ENCODE measurements around the gene ADAM15. TPM values are rescaled to one million over a fixed set of nuclear protein-coding genes. Genes with fewer than 3 reads are reported as not detected.

ADAM15 gene
- total and polyA plus RNA-seq, 2 of the 8 experiments (the other 6 are each of a cell fraction or from before 2014, with no cell fraction given) = 32.9 to 37.6 TPM

- peak overlapping the region; percentile 92; the same call in 1 of the 2 replicates for H2BK5ac ChIP-seq (ENCODE audit: low read depth, low read length)
- H2BK15ac ChIP-seq (ENCODE audit: low read length) = no peak overlapping the region
- H4K91ac ChIP-seq (replicated peaks; ENCODE audit: insufficient read length, low read length) = peak overlapping the region; percentile 94
- H2BK120ac ChIP-seq (replicated peaks; ENCODE audit: low read depth, low read length) = no peak overlapping the region
- peaks cover 0 to 17% of the 10 kb centered on the region in 2 experiments for H4K20me1 ChIP-seq (replicated peaks in 1 of 2; ENCODE audit: control insufficient read depth in 1 of 2, insufficient read depth in 2 of 2, low read length in 2 of 2)
- peak overlapping the region; percentile 80; the same call in 1 of the 2 replicates for H2BK12ac ChIP-seq (ENCODE audit: low read depth, low read length)
- DNase-seq (ENCODE audit: low read depth in 1 of 2, low spot score in 2 of 2) (no peak), FAIRE-seq (no peak)
- H2AK5ac ChIP-seq (ENCODE audit: low read depth, low read length) = no peak overlapping the region
- ChIA-PET POLR2A (ENCODE audit: partially characterized antibody) (interaction anchor here (0.9 to 42.8 kb wide), 7 partner anchors 10 to 126 kb away, joined by 3 to 702 read pairs (median 4); partner anchors contain the start of genes CKS1B, FLAD1, LENEP and PBXIP1), CTCF (ENCODE audit: partially characterized antibody) (interaction anchor here (1.0 to 14.0 kb wide), 9 partner anchors 9 to 204 kb away, joined by 3 to 258 read pairs (median 4); partner anchors contain the start of genes EFNA4, FLAD1 and LENEP)
- H3K36me3 ChIP-seq (ENCODE audit: control insufficient read depth in 2 of 4, insufficient read depth in 4 of 4, low read length in 3 of 4) = peaks cover 0 to 2% (median 0%) of the 10 kb centered on the region in 4 experiments; a peak in 2 of 8 replicates
- H4K5ac ChIP-seq (ENCODE audit: insufficient read length, low read depth, low read length) = peak overlapping the region; percentile 83
- H3K56ac ChIP-seq (replicated peaks; ENCODE audit: insufficient read length, low read depth, low read length) = peak overlapping the region; percentile 62
- no peaks in the 10 kb centered on the region for H3K9me3 ChIP-seq (ENCODE audit: insufficient read depth in 2 of 2, low read depth in 1 of 2, low read length in 1 of 2)
- H3K18ac ChIP-seq (ENCODE audit: extremely low read depth, low read length) = peak overlapping the region; percentile 93
- peak overlapping the region; percentile 87 to 99 (median 90) for H3K4me3 ChIP-seq (ENCODE audit: extremely low read depth in 1 of 4, insufficient read depth in 2 of 4, low read depth in 3 of 4, low read length in 4 of 4)
- no peak overlapping the region for H2AFZ ChIP-seq (ENCODE audit: low read length)
- TF ChIP-seq EP300 (IDR thresholded peaks at IDR 0.05; ENCODE audit: borderline replicate concordance in 1 of 2, low read depth in 2 of 2, low read length in 2 of 2) (no peak), SIN3A (conservative IDR thresholded peaks at IDR 0.05 in 1 of 2, IDR thresholded peaks at IDR 0.05 in 1 of 2; ENCODE audit: low read depth in 1 of 2, low read length in 2 of 2) (peak in 1 of 2 experiments; percentile 54; a peak in 1 of 4 replicates), SUZ12 (IDR thresholded peaks at IDR 0.05; ENCODE audit: low read length) (no peak), NANOG (IDR thresholded peaks at IDR 0.05; ENCODE audit: insufficient read depth, low read depth, low read length, poor library complexity, severe bottlenecking) (no peak), MAFK (IDR thresholded peaks at IDR 0.05; ENCODE audit: low read depth, low read length) (no peak), TCF12 (IDR thresholded peaks at IDR 0.05; ENCODE audit: low read depth, low read length) (no peak), EGR1 (IDR thresholded peaks at IDR 0.05; ENCODE audit: borderline replicate concordance, low read depth, low read length) (no peak)
- H3K9ac ChIP-seq (replicated peaks in 1 of 4; ENCODE audit: extremely low read depth in 1 of 4, low read depth in 3 of 4, low read length in 3 of 4) = peak overlapping the region in 3 of 4 experiments; percentile 40 to 47 (median 45); a peak in 5 of 7 replicates
- H3K4ac ChIP-seq (replicated peaks; ENCODE audit: insufficient read length, low read depth, low read length) = peak overlapping the region; percentile 32
- H2BK20ac ChIP-seq (ENCODE audit: low read length) = peak overlapping the region; percentile 98; the same call in 1 of the 2 replicates
- peaks cover 0 to 50% of the 10 kb centered on the region in 2 experiments; a peak in 3 of 4 replicates for H3K79me2 ChIP-seq (ENCODE audit: control insufficient read depth in 1 of 2, insufficient read depth in 2 of 2, low read length in 2 of 2)
- H3K23ac ChIP-seq (ENCODE audit: insufficient read length) = no peak overlapping the region
- peaks cover 6 to 25% (median 18%) of the 10 kb centered on the region in 4 experiments for H3K4me1 ChIP-seq (replicated peaks in 1 of 4; ENCODE audit: control insufficient read depth in 3 of 4, insufficient read depth in 4 of 4, low read length in 3 of 4)
- peak overlapping the region; percentile 79 to 93 for H3K4me2 ChIP-seq (ENCODE audit: insufficient read depth in 1 of 2, low read depth in 2 of 2, low read length in 2 of 2)
- H3K27me3 ChIP-seq (replicated peaks in 1 of 4; ENCODE audit: control insufficient read depth in 3 of 4, extremely low read depth in 1 of 4, insufficient read depth in 3 of 4, low read length in 3 of 4) = no peaks in the 10 kb centered on the region
- peaks cover 18% of the 10 kb centered on the region; the same call in 1 of the 2 replicates for H3K23me2 ChIP-seq (ENCODE audit: low read depth, low read length)
- peak overlapping the region; percentile 48; the same call in 1 of the 2 replicates for H3K27ac ChIP-seq (ENCODE audit: low read depth, low read length)
- H3K79me1 ChIP-seq (ENCODE audit: low read depth, low read length) = peaks cover 13% of the 10 kb centered on the region
- no peak overlapping the region; the same call in 1 of the 2 replicates for H4K8ac ChIP-seq (ENCODE audit: extremely low read depth, insufficient read depth, low read length)
- H3K14ac ChIP-seq (ENCODE audit: insufficient read length) = peak overlapping the region; percentile 11
- 0% methylated on average over 20 of the region's 37 CpGs; no CpG with 5 or more reads in 1 of the 2 experiments for WGBS, 2 experiments (ENCODE audit: extremely low coverage in 1 of 2, insufficient coverage in 1 of 2, insufficient read length in 1 of 2, insufficient replicate concordance in 2 of 2, low coverage in 1 of 2, low lambda C conversion rate in 2 of 2, missing lambda C conversion rate in 1 of 2)
These were observed 47.8 kb upstream of the ADAM15 start for GRCh38 chr1:155003227-155003765.

Measured in H1 (cell line).